Stimulated activated CD4-positive, alpha-beta T cell treated with anti-CD3 and anti-CD28 coated beads, Interleukin-1b, Interleukin-23, amount 100 ng/mL, for 24 hours (primary cell): ENCODE data around the gene STXBP6.

Experiments
- DNase-seq, 4 experiments: peaks; one replicate each; pipeline ENCODE4 v3.0.0-alpha.2; 2020; ENCODE audit warnings: low read depth in 4 of 4, low spot score in 1 of 4

STXBP6 gene

GRCh38 chr14:25049568-25050268 lies at the start of gene STXBP6:
TSS of gene STXBP6 (minus strand) at chr14:25050147. CDS start at chr14:24974818, 75,329 bp downstream.
- peak in 1 of 4 experiments; percentile 10 for DNase-seq

GRCh38 chr14:25097120-25097519 lies 47.2 kb upstream of the STXBP6 start:
- no peak for DNase-seq

- no peak for DNase-seq
Observed at GRCh38 chr14:25095736-25096437, 45.9 kb upstream of the STXBP6 start.

- no peak for DNase-seq
Observed at GRCh38 chr14:25094171-25094907, 44.4 kb upstream of the STXBP6 start.

- DNase-seq, result no peak
Observed at GRCh38 chr14:25092258-25092740, 42.4 kb upstream of the STXBP6 start.

GRCh38 chr14:25090716-25091454 lies 40.9 kb upstream of the STXBP6 start:
- DNase-seq, result no peak

GRCh38 chr14:25090256-25090655 lies 40.3 kb upstream of the STXBP6 start:
- no peak for DNase-seq

GRCh38 chr14:25089496-25089895 lies 39.5 kb upstream of the STXBP6 start:
- DNase-seq, result no peak

- DNase-seq, result no peak
Observed at GRCh38 chr14:25086821-25087396, 37.0 kb upstream of the STXBP6 start.

- DNase-seq, result no peak
Observed at GRCh38 chr14:25086081-25086480, 36.1 kb upstream of the STXBP6 start.

GRCh38 chr14:25080682-25081081 lies 30.7 kb upstream of the STXBP6 start:
- DNase-seq, result no peak

GRCh38 chr14:25079311-25079710 lies 29.4 kb upstream of the STXBP6 start:
- no peak for DNase-seq

- no peak for DNase-seq
Observed at GRCh38 chr14:25074099-25074685, 24.2 kb upstream of the STXBP6 start.

GRCh38 chr14:25069879-25070278 lies 19.9 kb upstream of the STXBP6 start:
- DNase-seq, result no peak

GRCh38 chr14:25067600-25067999 lies 17.7 kb upstream of the STXBP6 start:
- no peak for DNase-seq

GRCh38 chr14:25062022-25062321 lies 12.0 kb upstream of the STXBP6 start:
- DNase-seq, result no peak

- no peak for DNase-seq
Observed at GRCh38 chr14:25056688-25057078, 6.7 kb upstream of the STXBP6 start.

GRCh38 chr14:25055992-25056687 lies 6.2 kb upstream of the STXBP6 start:
- no peak for DNase-seq

GRCh38 chr14:25055005-25055404 lies 5.1 kb upstream of the STXBP6 start:
- no peak for DNase-seq

- DNase-seq, result no peak
Observed at GRCh38 chr14:25053585-25053984, 3.6 kb upstream of the STXBP6 start.
